Retina (tissue), 1 donor: ENCODE results near the gene EPHA3.

Source experiments
- DNase-seq: peaks from one replicate; pipeline ENCODE4 v3.0.0-alpha.2; 2016

Gene EPHA3

DNA sequence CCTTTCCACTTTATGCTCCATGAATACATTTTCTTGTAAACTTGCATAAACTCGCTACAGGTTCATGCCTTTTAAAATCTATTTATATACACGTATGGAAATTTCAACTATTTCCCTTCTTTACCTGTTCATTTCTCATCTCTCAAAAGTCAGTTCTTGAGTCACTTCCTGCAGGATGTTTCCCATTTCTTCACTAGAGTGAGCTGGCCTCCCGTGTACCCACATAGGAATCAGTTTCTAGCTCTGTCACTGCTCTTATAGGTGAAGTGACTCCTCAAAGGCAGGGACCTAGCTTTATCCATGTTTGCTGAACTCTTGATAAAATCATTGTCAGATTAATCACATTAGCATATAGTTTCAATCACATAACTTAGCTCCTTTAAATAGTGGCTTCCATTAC, 259.7 kb downstream of the EPHA3 start:
- DNase-seq, result no peak

- no peak for DNase-seq
These were observed 261.4 kb downstream of the EPHA3 start for GRCh38 chr3:89368846-89369245.

GRCh38 chr3:89372456-89372855, 265.0 kb downstream of the EPHA3 start:
- DNase-seq, result no peak

DNA sequence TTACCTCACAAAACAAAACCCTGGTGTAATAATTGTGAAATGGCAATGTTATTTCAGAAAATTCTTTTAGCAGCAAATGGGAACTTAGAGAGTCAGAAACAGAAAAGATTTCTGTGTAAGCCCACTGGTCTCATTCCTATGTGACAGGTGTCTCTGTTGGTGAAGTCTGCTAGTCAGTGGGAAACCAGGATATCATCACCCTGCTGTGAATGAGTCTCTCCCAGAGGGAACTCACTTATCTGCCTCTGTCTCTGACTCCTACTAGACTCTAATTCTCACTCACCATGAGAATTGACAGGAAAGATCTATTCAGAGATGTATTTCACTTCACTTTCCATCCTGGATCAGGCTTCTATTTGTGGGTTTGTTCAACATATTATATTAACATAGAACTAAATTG, 266.0 kb downstream of the EPHA3 start:
- no peak for DNase-seq

- no peak for DNase-seq
These were observed 268.0 kb downstream of the EPHA3 start for GRCh38 chr3:89375451-89375850.

DNA sequence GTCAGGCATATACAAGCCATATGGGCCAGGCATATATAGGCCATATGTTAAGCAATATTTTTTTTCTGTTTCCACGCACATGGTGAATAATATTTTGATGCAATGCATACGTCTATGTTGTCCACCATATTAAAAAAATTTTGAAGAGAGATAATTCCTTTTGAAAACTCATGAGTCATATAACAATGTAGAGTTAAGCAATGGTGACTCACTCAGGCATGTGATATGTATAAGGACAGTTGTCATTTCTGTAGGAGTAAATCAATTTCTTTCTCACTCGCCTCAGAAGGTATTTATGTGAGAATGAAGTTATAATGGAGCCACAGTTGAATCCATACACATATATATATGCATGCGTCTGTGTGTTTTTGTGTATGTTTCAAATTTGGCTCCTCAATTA, 272.6 kb downstream of the EPHA3 start:
- DNase-seq, result no peak

GRCh38 chr3:89392991-89393390, 285.6 kb downstream of the EPHA3 start:
- peak; percentile 10 for DNase-seq

DNA sequence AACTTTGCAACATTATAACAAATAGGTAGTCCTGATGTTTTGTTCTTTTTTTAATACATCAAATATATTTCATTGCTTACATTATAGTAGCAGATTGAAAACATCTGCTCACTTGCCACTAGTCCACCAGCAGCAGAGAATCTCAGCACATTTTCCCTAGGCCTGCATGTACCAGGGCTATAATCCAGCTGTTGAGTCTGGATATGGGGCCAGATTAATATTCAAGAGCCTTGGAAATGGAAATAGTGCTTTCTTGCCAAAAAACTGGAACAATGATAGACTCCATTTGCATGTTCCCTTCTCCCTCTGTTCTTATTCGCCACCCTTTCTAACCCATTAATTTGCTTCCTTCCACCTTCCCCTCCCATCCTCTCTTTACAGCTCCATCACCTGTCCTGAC, 288.0 kb downstream of the EPHA3 start:
- no peak for DNase-seq

- no peak for DNase-seq
These were observed 288.6 kb downstream of the EPHA3 start for GRCh38 chr3:89395996-89396395.

DNA sequence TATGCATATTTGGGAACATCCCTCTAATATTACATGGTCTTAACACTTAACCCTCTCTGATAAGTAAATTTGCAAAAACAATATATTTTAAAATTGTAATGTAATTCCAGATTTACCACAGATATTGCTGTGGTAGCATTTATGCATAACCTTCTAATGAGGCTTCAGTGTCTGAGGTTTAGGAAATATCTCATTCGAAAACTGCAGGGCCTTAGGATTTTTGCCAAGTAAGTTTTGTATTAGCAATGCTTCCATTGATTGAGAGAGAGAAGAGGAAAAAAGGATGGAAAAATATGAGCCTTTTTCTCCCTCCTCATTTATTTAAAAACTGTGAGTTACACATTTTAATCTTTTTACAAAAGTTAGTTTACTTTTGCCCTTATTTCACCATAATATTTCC, 294.6 kb downstream of the EPHA3 start:
- no peak for DNase-seq

DNA sequence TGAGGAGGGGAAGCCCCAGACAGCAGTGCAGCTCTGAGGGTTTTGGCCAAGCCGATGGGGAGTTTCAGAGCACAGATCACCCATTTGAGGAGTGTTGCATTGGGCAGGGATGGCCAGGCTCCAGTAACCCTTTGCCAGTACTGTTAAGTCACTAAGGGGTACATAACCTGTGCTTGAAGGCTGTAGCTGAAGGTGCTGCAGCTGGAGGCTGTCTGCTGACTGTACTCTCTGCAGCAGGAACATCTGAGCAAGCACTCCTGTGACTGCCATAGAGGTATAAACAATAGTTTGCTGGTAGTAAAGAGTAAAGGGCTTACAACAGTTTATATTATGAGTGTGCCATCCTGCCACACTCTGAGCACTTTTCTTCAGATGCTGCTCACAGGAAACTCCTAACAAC, 297.8 kb downstream of the EPHA3 start:
- no peak for DNase-seq

- no peak for DNase-seq
These were observed 298.2 kb downstream of the EPHA3 start for GRCh38 chr3:89405593-89405992.

DNA sequence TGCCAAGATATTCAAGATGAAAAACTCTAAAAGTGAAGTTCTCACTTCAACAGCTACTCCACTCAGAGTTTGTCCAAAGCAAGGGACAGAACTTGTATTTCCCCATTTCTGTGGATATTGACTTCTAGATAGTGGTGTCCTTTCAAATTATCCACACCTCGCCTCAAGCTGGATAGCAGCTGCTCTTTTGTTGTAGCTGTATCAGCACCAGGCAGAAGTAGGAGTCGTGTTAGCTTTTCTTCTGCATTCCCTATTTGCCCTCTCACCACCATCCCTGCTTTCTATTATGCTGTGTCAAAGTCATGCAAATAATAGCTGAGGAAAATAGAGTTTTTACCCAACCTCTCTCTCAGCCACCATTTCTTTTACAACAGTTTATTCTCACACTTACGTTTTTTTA, 303.8 kb downstream of the EPHA3 start:
- peak; percentile 47 for DNase-seq

DNA sequence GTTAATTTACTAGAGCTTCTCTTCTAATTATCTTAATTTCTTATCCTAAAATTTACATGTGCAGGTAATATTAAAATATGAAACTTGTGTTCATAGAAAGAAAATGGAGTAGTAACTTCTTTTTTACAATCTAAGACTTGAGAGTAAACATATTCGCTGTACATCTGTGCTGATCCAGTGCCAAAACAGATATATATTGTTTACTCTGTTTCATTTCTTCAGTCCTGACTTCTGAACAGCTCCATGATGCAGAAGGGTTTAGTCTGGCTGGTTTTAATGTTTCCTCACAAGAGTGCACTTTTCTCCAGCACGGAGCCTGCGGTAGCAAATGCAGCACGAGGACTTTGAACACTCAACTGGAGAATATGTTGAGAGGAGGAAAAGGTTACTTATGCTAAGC, 306.8 kb downstream of the EPHA3 start:
- no peak for DNase-seq

DNA sequence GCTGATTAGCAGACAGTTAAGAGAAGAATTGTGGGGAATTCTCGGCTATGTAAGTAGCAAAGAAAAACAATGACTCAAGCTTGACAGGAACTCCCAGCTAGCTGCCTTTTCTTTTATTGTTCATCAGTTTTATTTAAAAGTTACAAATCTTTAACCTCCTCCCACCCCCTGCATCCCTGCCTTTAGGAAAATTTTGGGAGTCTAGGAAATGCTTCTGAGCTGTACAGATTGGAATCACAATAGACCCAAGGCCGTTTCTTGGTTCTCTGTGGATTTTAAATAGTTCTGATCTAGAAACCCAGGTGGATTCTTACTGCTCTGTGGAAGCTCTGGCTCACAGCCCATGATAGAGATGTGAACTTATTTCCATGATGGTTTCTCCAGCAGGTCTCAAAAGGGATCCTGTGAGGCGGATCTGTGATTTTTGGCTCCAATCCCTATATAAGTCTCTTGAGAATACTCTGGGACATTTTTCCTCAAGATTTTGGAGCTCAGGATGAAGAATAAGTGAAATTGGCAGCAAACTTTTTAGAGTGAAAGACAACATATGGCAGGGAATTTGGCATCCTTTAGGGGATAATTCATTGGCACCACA, 312.3 kb downstream of the EPHA3 start:
- no peak for DNase-seq

DNA sequence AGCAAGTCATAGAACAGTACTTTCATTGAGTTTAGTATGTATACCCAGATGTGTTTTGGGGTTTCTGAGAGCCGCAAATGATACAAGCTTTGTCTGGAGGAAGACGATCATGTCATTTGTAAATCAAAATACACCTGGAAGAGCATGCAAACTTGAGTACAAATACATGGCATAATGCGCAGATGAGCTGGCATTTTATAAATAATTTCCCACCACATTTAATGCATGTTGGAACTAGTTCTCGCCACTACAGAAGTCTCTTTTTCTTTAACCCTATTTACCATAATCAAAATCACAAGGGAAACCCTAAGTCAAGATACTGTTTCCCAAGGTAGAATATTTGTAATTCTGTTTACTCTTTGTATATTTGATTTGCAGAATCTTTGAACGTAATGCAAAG, 318.6 kb downstream of the EPHA3 start:
- no peak for DNase-seq

DNA sequence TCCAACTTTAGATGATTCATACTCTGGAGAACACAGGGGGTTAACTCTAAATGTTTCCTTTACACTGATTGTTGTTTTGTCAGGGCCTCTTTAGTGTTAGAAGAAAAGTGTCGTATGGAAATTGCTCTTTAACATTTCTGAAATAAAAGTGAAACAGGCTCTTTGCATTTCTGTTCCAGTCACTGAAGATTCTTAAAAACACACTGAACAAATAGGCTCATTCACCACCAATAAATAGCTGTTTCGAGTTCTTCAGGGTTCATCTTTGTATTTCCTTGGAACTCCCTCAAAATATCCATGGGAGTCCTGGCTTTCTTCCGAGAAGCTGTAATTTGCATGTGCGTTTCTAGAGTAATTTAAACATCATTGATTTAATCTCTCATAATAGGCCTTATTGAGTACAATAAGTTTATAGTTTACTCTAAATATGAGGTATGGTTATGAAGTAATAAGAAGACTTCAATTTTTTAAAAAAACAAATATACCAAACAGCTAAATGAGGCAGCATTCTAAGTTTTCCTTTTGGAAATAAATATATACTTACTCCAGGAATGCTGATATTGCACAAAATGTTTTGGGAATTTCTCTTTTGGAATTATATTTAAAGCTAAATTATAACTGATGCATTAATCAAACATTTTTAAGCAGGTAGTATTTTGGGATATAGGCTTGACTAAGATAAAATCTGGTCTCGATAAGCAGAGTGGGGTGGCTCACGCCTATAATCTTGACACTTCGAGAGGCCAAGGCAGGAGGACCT, 327.4 kb downstream of the EPHA3 start:
- DNase-seq, result no peak

GRCh38 chr3:89436846-89437245, 329.4 kb downstream of the EPHA3 start:
- no peak for DNase-seq

DNA sequence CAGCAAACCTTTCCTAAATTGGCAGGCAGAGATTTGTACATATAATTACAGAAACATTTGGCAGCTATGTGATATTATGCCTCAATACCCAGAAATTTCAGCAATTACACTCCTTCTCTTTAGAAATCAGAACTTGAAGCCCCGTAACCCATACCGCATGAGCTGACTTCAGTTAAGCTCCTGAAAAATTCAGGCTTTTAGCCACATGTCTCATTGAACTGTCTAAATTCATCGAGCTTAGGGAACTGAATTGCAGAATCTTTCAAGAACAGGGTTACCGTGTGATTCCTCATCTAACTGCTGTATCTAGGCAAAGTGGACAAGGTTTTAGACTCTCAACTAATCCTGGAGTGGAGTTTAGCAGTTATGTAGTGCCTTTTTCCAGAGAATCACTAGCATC, 333.0 kb downstream of the EPHA3 start:
- DNase-seq, result no peak

GRCh38 chr3:89441141-89441540, 333.7 kb downstream of the EPHA3 start:
- no peak for DNase-seq

- DNase-seq, result no peak
These were observed 339.2 kb downstream of the EPHA3 start for GRCh38 chr3:89446593-89446992.

- no peak for DNase-seq
These were observed 339.8 kb downstream of the EPHA3 start for GRCh38 chr3:89447243-89447642.

- no peak for DNase-seq
These were observed 341.7 kb downstream of the EPHA3 start for GRCh38 chr3:89449086-89449485.

- no peak for DNase-seq
These were observed 344.6 kb downstream of the EPHA3 start for GRCh38 chr3:89452066-89452465.

- no peak for DNase-seq
These were observed 347.8 kb downstream of the EPHA3 start for GRCh38 chr3:89455240-89455639.
